ENCODE measurements around the gene COX18.

DNA sequence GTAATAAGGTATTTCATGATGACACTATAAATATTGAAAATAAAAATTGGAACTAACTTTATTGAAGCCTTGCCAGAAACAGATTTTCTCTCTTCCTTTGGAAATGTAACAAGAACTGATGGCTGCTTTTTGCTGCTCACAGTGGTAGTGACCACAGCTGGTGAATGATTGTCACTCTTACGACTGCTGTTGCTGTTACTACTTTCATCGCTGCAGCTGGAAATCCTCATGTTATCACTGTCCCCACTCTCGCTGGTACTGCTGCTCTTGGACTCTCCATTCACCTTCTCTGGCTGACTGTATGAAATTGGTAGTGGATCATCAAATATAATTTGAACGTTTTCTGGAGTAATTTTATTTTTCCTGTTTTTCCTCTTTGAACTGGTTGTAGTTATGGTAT, 28.5 kb upstream of the COX18 start:
- no peak for TF ChIP-seq YY1 (IDR thresholded peaks at IDR 0.05; ENCODE audit: insufficient read depth, insufficient read length)
- no peak for TF ChIP-seq SUZ12 (IDR thresholded peaks at IDR 0.05; ENCODE audit: extremely low read depth, insufficient read depth, insufficient read length)
